D721Med (cell line): ENCODE measurements around the gene STAT5B.

Experiments
- DNase-seq: peaks from one replicate; pipeline ENCODE4 v3.0.0; 2011; ENCODE audit warnings: low spot score; ENCODE audit not compliant: insufficient read length
- FAIRE-seq: peaks from 2 replicates; lab custom pipeline; 2011; peaks lifted over from hg19 to GRCh38; lab: Jason Lieb, UNC
- TF ChIP-seq, protein P1 (sequence below): IDR thresholded peaks from 2 replicates; pipeline ENCODE4 v1.5.1; 2012; ENCODE audit warnings: mild to moderate bottlenecking, control low read depth; ENCODE audit not compliant: insufficient read depth; ENCODE audit errors: missing control alignments

Gene STAT5B

DNA sequence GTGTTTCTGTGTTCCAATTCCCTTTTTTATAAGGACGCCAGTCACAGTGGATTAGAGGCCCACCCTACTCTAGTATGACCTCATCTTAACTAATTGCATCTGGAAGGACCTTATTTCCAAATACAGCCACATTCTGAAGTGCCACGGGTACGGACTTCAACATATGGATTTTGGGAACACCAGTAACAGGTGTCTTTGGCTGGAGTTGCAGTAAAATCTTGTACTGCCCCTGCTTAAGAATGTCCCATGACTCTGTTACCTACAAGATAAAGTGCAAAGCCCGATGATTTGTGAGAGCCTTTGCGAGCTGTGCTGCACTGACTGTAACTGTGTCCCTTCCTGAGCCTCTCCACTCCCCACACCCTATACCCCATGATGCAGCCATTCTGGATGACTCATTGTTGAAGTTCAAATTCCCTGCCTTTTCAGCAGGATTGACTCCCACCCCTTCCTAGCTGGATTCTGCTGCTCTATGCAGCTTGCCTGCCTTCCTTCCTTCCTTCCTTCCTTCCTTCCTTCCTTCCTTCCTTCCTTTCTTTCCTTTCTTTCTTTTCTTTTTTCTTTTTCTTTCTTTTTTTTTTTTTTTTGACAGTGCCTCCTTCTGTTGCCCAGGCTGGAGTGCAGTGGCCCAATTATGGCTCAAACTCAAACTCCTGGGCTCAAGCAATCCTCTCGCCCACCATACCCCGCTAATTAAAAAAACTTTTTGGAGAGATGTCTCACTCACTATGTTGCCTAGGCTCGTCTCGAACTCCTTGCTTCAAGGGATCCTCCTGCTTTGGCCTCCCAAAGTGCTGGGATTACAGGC, 93.1 kb downstream of the STAT5B start:
- DNase-seq (no peak), FAIRE-seq (no peak)
- TF ChIP-seq, protein P1, sequence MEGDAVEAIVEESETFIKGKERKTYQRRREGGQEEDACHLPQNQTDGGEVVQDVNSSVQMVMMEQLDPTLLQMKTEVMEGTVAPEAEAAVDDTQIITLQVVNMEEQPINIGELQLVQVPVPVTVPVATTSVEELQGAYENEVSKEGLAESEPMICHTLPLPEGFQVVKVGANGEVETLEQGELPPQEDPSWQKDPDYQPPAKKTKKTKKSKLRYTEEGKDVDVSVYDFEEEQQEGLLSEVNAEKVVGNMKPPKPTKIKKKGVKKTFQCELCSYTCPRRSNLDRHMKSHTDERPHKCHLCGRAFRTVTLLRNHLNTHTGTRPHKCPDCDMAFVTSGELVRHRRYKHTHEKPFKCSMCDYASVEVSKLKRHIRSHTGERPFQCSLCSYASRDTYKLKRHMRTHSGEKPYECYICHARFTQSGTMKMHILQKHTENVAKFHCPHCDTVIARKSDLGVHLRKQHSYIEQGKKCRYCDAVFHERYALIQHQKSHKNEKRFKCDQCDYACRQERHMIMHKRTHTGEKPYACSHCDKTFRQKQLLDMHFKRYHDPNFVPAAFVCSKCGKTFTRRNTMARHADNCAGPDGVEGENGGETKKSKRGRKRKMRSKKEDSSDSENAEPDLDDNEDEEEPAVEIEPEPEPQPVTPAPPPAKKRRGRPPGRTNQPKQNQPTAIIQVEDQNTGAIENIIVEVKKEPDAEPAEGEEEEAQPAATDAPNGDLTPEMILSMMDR: no peak

DNA sequence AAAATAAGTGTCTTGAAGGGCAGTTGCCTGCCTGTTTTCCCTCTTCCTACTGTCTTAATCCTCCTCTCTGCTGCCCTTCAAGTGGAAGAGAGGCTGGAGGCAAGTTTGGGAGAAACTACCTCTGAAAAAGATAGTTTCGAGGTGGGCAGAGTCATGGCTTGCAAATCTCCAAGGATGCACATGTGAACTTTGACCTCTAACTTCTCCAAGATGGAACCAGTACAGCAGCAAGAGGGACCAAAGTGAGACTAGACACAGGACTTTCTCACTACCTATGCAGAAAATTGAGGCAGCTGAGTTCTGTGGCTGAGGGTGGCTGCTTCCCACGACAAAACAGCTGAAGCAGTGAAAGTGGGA, 94.4 kb downstream of the STAT5B start:
- FAIRE-seq (no peak), DNase-seq (no peak)
- TF ChIP-seq, protein P1: no peak

DNA sequence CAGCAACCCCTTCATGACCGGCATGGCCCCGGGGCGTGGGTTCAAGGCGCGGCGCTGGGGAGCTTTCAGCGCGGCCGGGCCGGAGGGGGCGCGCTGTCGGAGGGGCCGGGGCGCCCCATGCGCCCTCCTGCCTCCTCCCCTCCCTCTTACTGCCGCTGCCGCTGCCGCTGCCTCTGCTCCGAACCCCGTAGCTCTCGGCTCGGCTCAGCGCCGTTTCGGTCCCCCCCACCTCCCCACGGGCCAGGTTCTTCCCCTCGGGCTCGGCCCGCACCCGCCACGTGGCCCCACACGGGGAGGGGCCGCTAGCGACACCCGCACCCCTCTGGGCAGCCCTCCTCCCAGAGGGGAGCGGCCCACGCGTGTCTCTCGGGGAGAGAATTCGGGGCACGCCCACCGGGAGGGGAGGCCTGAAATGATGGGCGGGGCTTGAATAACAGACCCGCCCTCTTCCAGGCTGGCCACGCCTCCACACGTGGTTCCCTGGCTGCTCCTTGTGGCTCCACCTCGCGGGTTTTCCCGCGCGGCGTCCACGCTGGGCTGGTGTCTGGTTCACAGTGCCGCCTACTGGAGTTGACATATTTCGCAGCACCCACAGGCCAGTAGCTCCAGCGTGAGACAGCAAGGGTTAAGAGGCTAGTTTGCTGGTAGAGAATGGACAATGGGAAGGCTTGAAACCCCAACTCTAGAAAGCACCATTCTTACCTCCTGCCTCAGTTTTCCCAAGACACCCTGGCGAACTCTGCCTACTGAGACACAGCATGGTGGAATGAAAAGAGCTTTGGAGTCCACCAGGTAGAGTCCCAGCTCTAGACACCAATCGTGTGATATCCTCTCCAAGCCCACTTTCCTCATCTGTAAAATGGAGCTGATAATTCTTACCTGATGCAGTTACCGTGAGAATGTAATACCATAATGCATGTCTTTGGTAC, 95.0 kb downstream of the STAT5B start, which contains the start of gene KCNH4:
Gene KCNH4 (minus strand): TSS at position 221 of the 929 bp plus-strand sequence. CDS start 197 bp downstream, at position 24.
- FAIRE-seq (no peak), DNase-seq (peak; percentile 96)

DNA sequence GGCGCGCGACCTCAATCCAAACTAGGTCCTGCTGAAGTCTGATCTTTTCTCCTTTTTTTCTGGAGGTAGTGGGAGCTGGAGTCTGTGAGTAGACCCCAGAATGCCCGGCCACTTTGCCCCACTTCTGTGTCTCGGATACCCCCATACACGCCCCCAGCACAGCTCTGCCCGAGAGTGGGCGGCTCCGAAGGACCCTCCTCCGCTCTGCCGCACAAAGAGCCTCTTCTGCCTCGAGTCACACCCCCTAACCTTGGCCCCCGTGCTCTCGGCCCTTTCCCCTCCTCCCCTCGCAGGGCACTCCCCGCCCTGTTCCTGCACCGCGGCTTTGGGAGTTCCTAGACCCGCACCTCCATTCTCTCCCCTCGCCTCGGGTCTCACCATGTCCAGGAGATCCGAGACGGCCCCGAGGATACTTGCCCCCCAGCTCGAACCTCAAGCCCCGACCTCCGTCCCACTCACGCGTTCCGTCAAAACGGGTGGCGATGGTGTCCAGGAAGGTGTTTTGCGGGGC, 95.7 kb downstream of the STAT5B start:
- TF ChIP-seq, protein P1: no peak
- FAIRE-seq (no peak), DNase-seq (no peak)

More for the DNA sequence above, 95.0 kb downstream of the STAT5B start, which contains the start of gene KCNH4:
- TF ChIP-seq, protein P1: peak; percentile 84

DNA sequence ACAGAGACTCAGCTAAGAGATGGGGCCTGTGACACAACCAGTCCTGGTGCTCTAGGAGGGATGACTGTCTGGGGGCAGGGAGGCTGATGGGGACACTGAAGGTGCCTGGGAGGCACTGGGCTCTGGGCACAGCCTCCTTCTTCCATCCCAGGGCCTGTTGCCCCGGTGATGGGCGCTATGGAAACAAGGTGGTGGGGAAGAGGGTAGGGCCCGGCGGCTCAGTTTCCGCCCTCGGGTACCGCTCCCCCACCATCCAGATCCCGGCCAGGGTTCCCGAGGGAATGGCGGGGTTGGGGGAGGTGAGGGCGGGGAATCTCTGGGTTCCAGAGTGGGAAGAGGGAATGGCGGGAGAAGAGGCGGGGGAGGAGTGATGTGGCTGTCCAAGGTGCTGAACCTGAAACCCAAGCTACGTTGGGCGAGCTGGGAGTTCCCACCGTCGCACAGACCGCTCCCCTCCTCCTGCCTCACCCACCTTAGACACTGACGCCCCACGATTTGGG, 96.2 kb downstream of the STAT5B start:
- no peak for FAIRE-seq
- DNase-seq: no peak
- TF ChIP-seq, protein P1: no peak

DNA sequence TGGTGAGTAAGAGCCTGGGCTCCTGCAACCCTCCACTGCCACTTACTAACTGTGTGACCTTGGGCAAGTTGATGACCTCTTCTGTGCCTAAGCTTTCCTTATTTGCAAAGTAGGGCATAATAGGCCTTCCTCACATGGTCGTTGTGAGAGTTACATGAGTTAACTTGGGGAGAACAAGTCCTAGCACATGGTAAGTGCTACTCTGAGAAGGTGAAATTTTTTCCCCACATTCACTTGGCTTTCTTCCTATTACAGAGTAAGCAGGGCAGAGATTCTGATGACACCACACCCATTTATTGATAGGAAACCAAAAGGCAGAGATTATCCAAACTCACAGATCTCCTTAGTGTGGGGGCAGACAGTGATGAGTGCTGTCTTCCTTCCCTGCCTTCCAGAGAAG, 96.9 kb downstream of the STAT5B start:
- TF ChIP-seq, protein P1: no peak
- DNase-seq (no peak), FAIRE-seq (no peak)
